WTC11 (cell line): ENCODE measurements around the gene OR9Q1. TPM values are rescaled to one million over a fixed set of nuclear protein-coding genes. Genes with fewer than 3 reads are reported as not detected.

Experiments
- ATAC-seq: fragments of 200-7000 bp; cut with Tn5 transposase; 2 replicates; pipeline ENCODE4 v1.10.0; 2021; ENCODE audit warnings: mild to moderate bottlenecking, moderate library complexity
- CTCF ChIA-PET: fragments of 300-600 bp; sonication (Branson Sonifier 250); formaldehyde crosslinking; loops from one replicate; lab custom pipeline; 2021; ENCODE audit warnings: antibody characterized with exemption; lab: Charles Lee
- POLR2A ChIA-PET: fragments of 350-600 bp; sonication (Branson Sonifier 250); formaldehyde crosslinking; loops from one replicate; lab custom pipeline; 2021; ENCODE audit warnings: antibody characterized with exemption; lab: Charles Lee
- DNase-seq: peaks from one replicate; pipeline ENCODE4 v3.0.0; 2021; ENCODE audit warnings: low spot score
- H3K27ac Mint-ChIP-seq: 2 replicates; pipeline ENCODE4 v1.8.0; 2021; ENCODE audit warnings: mixed read lengths
- H3K27me3 Mint-ChIP-seq: 2 replicates; pipeline ENCODE4 v1.8.0; 2021; ENCODE audit warnings: low read depth, mild to moderate bottlenecking, moderate library complexity, mixed read lengths
- H3K36me3 Mint-ChIP-seq: 2 replicates; pipeline ENCODE4 v1.8.0; 2021; ENCODE audit warnings: mixed read lengths
- H3K4me1 Mint-ChIP-seq: 2 replicates; pipeline ENCODE4 v1.8.0; 2022; ENCODE audit warnings: mixed read lengths
- H3K4me3 Mint-ChIP-seq: 2 replicates; pipeline ENCODE4 v1.8.0; 2021; ENCODE audit warnings: mild to moderate bottlenecking, moderate library complexity, mixed read lengths
- H3K9me3 Mint-ChIP-seq: 2 replicates; pipeline ENCODE4 v1.8.0; 2021; ENCODE audit warnings: mixed read lengths
- CREM ChIP-seq: sonication (generic); formaldehyde crosslinking; IDR thresholded peaks from 2 replicates; pipeline ENCODE4 v1.8.1; 2022; ENCODE audit warnings: mild to moderate bottlenecking, missing genetic modification reagents, moderate library complexity
- EMX1 ChIP-seq: fragments of 250-450 bp; sonication (Bioruptor Pico); IDR thresholded peaks from 2 replicates; pipeline ENCODE4 v1.8.0; 2021; ENCODE audit warnings: mild to moderate bottlenecking
- ESRRA ChIP-seq: sonication (generic); formaldehyde crosslinking; IDR thresholded peaks from 2 replicates; pipeline ENCODE4 v1.8.1; 2022; ENCODE audit warnings: mild to moderate bottlenecking, missing genetic modification reagents, borderline replicate concordance
- GRHL2 ChIP-seq: fragments of 250-450 bp; sonication (Bioruptor Pico); IDR thresholded peaks from 2 replicates; pipeline ENCODE4 v1.8.0; 2022; ENCODE audit warnings: mild to moderate bottlenecking, moderate library complexity; ENCODE audit not compliant: insufficient replicate concordance, severe bottlenecking
- NFYB ChIP-seq: sonication (generic); formaldehyde crosslinking; conservative IDR thresholded peaks from 2 replicates; pipeline ENCODE4 v1.8.0; 2022; ENCODE audit warnings: low read depth, missing genetic modification reagents
- PRRX2 ChIP-seq: fragments of 250-450 bp; sonication (Bioruptor Pico); IDR thresholded peaks from 2 replicates; pipeline ENCODE4 v1.8.0; 2021; ENCODE audit warnings: mild to moderate bottlenecking
- TCF7 ChIP-seq: sonication (generic); formaldehyde crosslinking; IDR thresholded peaks from 2 replicates; pipeline ENCODE4 v1.8.0; 2022; ENCODE audit warnings: mild to moderate bottlenecking, low read depth, missing genetic modification reagents, moderate library complexity
- ZBTB21 ChIP-seq: sonication (generic); formaldehyde crosslinking; IDR thresholded peaks from 2 replicates; pipeline ENCODE4 v1.8.1; 2023; ENCODE audit warnings: mild to moderate bottlenecking, missing genetic modification reagents, borderline replicate concordance
- ZNF121 ChIP-seq: sonication (generic); formaldehyde crosslinking; IDR thresholded peaks from 2 replicates; pipeline ENCODE4 v1.8.0; 2023; ENCODE audit warnings: missing genetic modification reagents
- ZNF138 ChIP-seq: sonication (generic); formaldehyde crosslinking; conservative IDR thresholded peaks from 2 replicates; pipeline ENCODE4 v1.8.1; 2022; ENCODE audit warnings: mild to moderate bottlenecking, moderate library complexity, missing genetic modification reagents
- ZNF219 ChIP-seq: sonication (generic); formaldehyde crosslinking; IDR thresholded peaks from 2 replicates; pipeline ENCODE4 v1.8.0; 2023; ENCODE audit warnings: missing genetic modification reagents, mild to moderate bottlenecking, borderline replicate concordance
- ZNF416 ChIP-seq: fragments of 250-450 bp; sonication (Bioruptor Pico); IDR thresholded peaks from 2 replicates; pipeline ENCODE4 v1.9.0; 2021; ENCODE audit warnings: mild to moderate bottlenecking, inconsistent platforms
- total RNA-seq: library from RNA; stranded (reverse); gene quantifications from 3 replicates; pipeline ENCODE4 v1.2.3, GENCODE V29; 2021
- TF ChIP-seq, protein P1 (sequence below): fragments of 250-450 bp; sonication (Bioruptor Pico); IDR thresholded peaks from 2 replicates; pipeline ENCODE4 v1.9.0; 2021; ENCODE audit warnings: moderate library complexity, mild to moderate bottlenecking, inconsistent platforms, borderline replicate concordance
- TF ChIP-seq, protein P2 (sequence below): sonication (generic); formaldehyde crosslinking; IDR thresholded peaks from 2 replicates; pipeline ENCODE4 v1.8.1; 2022; ENCODE audit warnings: missing genetic modification reagents, borderline replicate concordance
- TF ChIP-seq, protein P3 (sequence below): fragments of 250-450 bp; sonication (Bioruptor Pico); IDR thresholded peaks from 2 replicates; pipeline ENCODE4 v2.1.2; 2022; ENCODE audit warnings: mild to moderate bottlenecking, moderate library complexity
- TF ChIP-seq, protein P4 (sequence below): fragments of 250-450 bp; sonication (Bioruptor Pico); IDR thresholded peaks from 2 replicates; pipeline ENCODE4 v1.9.0; 2021; ENCODE audit warnings: mild to moderate bottlenecking, borderline replicate concordance
- TF ChIP-seq, protein P5 (sequence below): sonication (generic); formaldehyde crosslinking; IDR thresholded peaks from 2 replicates; pipeline ENCODE4 v1.8.1; 2022; ENCODE audit warnings: low read depth, missing genetic modification reagents, borderline replicate concordance

Gene OR9Q1
- total RNA-seq, 1 experiment from 2014 or later, result not detected

DNA sequence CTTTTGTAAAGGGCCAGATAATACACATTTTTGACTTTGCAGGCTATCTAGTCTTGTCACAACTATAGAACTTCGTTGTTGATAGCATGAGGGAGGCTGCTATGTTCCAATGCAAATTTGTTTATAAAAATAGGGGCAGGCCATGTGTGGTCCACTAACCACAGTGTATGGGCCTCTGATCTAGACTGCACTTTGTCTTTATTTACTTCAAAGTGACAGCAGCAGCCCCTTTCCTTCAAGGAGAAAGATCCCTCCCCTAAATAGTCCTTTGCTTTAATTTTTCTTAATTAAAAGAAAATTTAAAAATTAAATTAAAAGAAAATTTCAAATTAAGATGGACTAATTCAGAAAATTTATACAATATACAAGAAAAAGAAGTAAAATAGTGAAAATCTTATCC lies 49.5 kb upstream of the OR9Q1 start:
- no peaks in the 10 kb centered on the region; the same call in 1 of the 2 replicates for H3K36me3 Mint-ChIP-seq
- ChIA-PET CTCF (no interaction called here), POLR2A (no interaction called here)
- TF ChIP-seq, protein P1, sequence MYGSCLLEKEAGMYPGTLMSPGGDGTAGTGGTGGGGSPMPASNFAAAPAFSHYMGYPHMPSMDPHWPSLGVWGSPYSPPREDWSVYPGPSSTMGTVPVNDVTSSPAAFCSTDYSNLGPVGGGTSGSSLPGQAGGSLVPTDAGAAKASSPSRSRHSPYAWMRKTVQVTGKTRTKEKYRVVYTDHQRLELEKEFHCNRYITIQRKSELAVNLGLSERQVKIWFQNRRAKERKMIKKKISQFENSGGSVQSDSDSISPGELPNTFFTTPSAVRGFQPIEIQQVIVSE (CRISPR knock-in tag), result no peak
- TF ChIP-seq, protein P2, sequence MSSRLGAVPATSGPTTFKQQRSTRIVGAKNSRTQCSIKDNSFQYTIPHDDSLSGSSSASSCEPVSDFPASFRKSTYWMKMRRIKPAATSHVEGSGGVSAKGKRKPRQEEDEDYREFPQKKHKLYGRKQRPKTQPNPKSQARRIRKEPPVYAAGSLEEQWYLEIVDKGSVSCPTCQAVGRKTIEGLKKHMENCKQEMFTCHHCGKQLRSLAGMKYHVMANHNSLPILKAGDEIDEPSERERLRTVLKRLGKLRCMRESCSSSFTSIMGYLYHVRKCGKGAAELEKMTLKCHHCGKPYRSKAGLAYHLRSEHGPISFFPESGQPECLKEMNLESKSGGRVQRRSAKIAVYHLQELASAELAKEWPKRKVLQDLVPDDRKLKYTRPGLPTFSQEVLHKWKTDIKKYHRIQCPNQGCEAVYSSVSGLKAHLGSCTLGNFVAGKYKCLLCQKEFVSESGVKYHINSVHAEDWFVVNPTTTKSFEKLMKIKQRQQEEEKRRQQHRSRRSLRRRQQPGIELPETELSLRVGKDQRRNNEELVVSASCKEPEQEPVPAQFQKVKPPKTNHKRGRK, result no peak
- TF ChIP-seq EMX1 (CRISPR knock-in tag) (no peak), ESRRA (CRISPR knock-in tag) (no peak), PRRX2 (CRISPR knock-in tag) (no peak), ZBTB21 (CRISPR knock-in tag) (no peak), TCF7 (no peak), GRHL2 (CRISPR knock-in tag) (no peak), ZNF416 (CRISPR knock-in tag) (no peak), ZNF219 (CRISPR knock-in tag) (no peak), NFYB (CRISPR knock-in tag) (no peak), ZNF138 (CRISPR knock-in tag) (no peak), CREM (no peak), ZNF121 (CRISPR knock-in tag) (no peak)
- TF ChIP-seq, protein P3, sequence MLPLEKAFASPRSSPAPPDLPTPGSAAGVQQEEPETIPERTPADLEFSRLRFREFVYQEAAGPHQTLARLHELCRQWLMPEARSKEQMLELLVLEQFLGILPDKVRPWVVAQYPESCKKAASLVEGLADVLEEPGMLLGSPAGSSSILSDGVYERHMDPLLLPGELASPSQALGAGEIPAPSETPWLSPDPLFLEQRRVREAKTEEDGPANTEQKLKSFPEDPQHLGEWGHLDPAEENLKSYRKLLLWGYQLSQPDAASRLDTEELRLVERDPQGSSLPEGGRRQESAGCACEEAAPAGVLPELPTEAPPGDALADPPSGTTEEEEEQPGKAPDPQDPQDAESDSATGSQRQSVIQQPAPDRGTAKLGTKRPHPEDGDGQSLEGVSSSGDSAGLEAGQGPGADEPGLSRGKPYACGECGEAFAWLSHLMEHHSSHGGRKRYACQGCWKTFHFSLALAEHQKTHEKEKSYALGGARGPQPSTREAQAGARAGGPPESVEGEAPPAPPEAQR (CRISPR knock-in tag), result no peak
- TF ChIP-seq, protein P4, sequence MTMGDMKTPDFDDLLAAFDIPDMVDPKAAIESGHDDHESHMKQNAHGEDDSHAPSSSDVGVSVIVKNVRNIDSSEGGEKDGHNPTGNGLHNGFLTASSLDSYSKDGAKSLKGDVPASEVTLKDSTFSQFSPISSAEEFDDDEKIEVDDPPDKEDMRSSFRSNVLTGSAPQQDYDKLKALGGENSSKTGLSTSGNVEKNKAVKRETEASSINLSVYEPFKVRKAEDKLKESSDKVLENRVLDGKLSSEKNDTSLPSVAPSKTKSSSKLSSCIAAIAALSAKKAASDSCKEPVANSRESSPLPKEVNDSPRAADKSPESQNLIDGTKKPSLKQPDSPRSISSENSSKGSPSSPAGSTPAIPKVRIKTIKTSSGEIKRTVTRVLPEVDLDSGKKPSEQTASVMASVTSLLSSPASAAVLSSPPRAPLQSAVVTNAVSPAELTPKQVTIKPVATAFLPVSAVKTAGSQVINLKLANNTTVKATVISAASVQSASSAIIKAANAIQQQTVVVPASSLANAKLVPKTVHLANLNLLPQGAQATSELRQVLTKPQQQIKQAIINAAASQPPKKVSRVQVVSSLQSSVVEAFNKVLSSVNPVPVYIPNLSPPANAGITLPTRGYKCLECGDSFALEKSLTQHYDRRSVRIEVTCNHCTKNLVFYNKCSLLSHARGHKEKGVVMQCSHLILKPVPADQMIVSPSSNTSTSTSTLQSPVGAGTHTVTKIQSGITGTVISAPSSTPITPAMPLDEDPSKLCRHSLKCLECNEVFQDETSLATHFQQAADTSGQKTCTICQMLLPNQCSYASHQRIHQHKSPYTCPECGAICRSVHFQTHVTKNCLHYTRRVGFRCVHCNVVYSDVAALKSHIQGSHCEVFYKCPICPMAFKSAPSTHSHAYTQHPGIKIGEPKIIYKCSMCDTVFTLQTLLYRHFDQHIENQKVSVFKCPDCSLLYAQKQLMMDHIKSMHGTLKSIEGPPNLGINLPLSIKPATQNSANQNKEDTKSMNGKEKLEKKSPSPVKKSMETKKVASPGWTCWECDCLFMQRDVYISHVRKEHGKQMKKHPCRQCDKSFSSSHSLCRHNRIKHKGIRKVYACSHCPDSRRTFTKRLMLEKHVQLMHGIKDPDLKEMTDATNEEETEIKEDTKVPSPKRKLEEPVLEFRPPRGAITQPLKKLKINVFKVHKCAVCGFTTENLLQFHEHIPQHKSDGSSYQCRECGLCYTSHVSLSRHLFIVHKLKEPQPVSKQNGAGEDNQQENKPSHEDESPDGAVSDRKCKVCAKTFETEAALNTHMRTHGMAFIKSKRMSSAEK (CRISPR knock-in tag), result no peak
- TF ChIP-seq, protein P5, sequence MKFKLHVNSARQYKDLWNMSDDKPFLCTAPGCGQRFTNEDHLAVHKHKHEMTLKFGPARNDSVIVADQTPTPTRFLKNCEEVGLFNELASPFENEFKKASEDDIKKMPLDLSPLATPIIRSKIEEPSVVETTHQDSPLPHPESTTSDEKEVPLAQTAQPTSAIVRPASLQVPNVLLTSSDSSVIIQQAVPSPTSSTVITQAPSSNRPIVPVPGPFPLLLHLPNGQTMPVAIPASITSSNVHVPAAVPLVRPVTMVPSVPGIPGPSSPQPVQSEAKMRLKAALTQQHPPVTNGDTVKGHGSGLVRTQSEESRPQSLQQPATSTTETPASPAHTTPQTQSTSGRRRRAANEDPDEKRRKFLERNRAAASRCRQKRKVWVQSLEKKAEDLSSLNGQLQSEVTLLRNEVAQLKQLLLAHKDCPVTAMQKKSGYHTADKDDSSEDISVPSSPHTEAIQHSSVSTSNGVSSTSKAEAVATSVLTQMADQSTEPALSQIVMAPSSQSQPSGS (CRISPR knock-in tag), result no peak
- no peaks in the 10 kb centered on the region for H3K27me3 Mint-ChIP-seq
- H3K27ac Mint-ChIP-seq, result no peak overlapping the region
- peaks cover 5% of the 10 kb centered on the region for H3K9me3 Mint-ChIP-seq
- DNase-seq (no peak), ATAC-seq (no peak)
- no peak overlapping the region for H3K4me3 Mint-ChIP-seq
- H3K4me1 Mint-ChIP-seq, result peaks cover 14% of the 10 kb centered on the region
